NB4 (cell line): Measurements from ENCODE around the gene DNAJC1.

ENCODE experiments used
- CTCF ChIP-seq: IDR thresholded peaks from one replicate; pipeline ENCODE4 v1.5.1; 2012; ENCODE audit warnings: low read depth, low read length
- MYC ChIP-seq: IDR thresholded peaks from 2 replicates; pipeline ENCODE4 v1.6.1; 2011; ENCODE audit warnings: low read depth, low read length
- POLR2A ChIP-seq: IDR thresholded peaks from 2 replicates; pipeline ENCODE4 v1.6.1; 2011; ENCODE audit warnings: mild to moderate bottlenecking; ENCODE audit not compliant: insufficient read length; ENCODE audit errors: extremely low read depth

DNA sequence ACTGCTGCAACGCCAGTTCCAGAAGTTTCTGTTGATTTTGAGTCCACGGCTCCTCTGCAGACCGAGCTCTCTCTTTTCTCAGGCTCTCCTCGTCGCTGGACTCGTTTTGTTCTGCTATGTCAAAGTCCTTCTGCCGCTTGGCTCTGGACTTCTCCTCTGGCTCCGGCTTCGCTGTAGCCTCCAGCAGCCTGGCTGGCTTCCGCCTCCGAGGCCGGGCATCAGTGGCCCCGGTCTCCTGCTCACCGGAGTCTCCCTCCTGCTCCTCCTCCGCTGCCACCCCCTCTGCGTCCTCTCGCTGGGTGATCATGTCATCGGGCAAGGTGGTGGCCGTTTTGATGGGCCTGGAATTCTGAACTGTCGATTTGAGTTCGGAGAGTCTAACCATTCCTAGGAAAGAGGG lies 244.3 kb downstream of the DNAJC1 start:
- TF ChIP-seq CTCF (no peak), MYC (no peak), POLR2A (no peak)
